Measurements from ENCODE around the gene FKBP11. TPM values are rescaled to one million over a fixed set of nuclear protein-coding genes. Genes with fewer than 3 reads are reported as not detected.

Gene FKBP11
- total RNA-seq, 1 experiment from 2014 or later: 13.0 TPM

- peak; percentile 96 for DNase-seq (ENCODE audit: low read depth)
These were observed 31.2 kb upstream of the FKBP11 start for GRCh38 chr12:48956279-48957140.

GRCh38 chr12:48954841-48955501 is 29.7 kb upstream of the FKBP11 start:
- DNase-seq (ENCODE audit: low read depth): no peak

GRCh38 chr12:48954061-48954460 is 28.8 kb upstream of the FKBP11 start:
- no peak for DNase-seq (ENCODE audit: low read depth)

GRCh38 chr12:48952691-48953090 is 27.4 kb upstream of the FKBP11 start:
- no peak for DNase-seq (ENCODE audit: low read depth)

GRCh38 chr12:48947727-48948126 is 22.4 kb upstream of the FKBP11 start:
- DNase-seq (ENCODE audit: low read depth): no peak

- no peak for DNase-seq (ENCODE audit: low read depth)
These were observed 21.7 kb upstream of the FKBP11 start for GRCh38 chr12:48946943-48947342.

GRCh38 chr12:48946205-48946604 is 20.9 kb upstream of the FKBP11 start:
- no peak for DNase-seq (ENCODE audit: low read depth)

GRCh38 chr12:48943221-48943620 is 17.9 kb upstream of the FKBP11 start:
- no peak for DNase-seq (ENCODE audit: low read depth)

GRCh38 chr12:48940181-48940580 is 14.9 kb upstream of the FKBP11 start:
- peak; percentile 25 for DNase-seq (ENCODE audit: low read depth)

GRCh38 chr12:48938805-48939204 is 13.5 kb upstream of the FKBP11 start:
- no peak for DNase-seq (ENCODE audit: low read depth)

GRCh38 chr12:48937170-48937569 is 11.9 kb upstream of the FKBP11 start:
- no peak for DNase-seq (ENCODE audit: low read depth)

GRCh38 chr12:48936379-48936979 is 11.2 kb upstream of the FKBP11 start:
- peak; percentile 55 for DNase-seq (ENCODE audit: low read depth)

GRCh38 chr12:48934312-48934706 is 9.0 kb upstream of the FKBP11 start:
- DNase-seq (ENCODE audit: low read depth): no peak

GRCh38 chr12:48933664-48934311 is 8.5 kb upstream of the FKBP11 start:
- DNase-seq (ENCODE audit: low read depth): no peak

- DNase-seq (ENCODE audit: low read depth): no peak
These were observed 7.6 kb upstream of the FKBP11 start for GRCh38 chr12:48932878-48933277.

- DNase-seq (ENCODE audit: low read depth): no peak
These were observed 5.2 kb upstream of the FKBP11 start for GRCh38 chr12:48930475-48930874.

- no peak for DNase-seq (ENCODE audit: low read depth)
These were observed 4.3 kb upstream of the FKBP11 start for GRCh38 chr12:48929551-48929950.

- DNase-seq (ENCODE audit: low read depth): no peak
These were observed 2.0 kb upstream of the FKBP11 start for GRCh38 chr12:48927261-48927660.

GRCh38 chr12:48924617-48925303 is 532 bp downstream of the FKBP11 start:
- DNase-seq (ENCODE audit: low read depth): peak; percentile 43

GRCh38 chr12:48923117-48923516 is 2.2 kb downstream of the FKBP11 start:
- DNase-seq (ENCODE audit: low read depth): no peak

- no peak for DNase-seq (ENCODE audit: low read depth)
These were observed 7.3 kb downstream of the FKBP11 start for GRCh38 chr12:48917857-48918537.
